Spinal cord (tissue), 10 donors: Measurements from ENCODE around the gene SNAPC1. TPM values are rescaled to one million over a fixed set of nuclear protein-coding genes. Genes with fewer than 3 reads are reported as not detected.

ENCODE experiments used
- DNase-seq, 6 donors: peaks; one replicate each; pipeline versions ENCODE4 v3.0.0 to v3.0.0-alpha.2; 2013 to 2015; ENCODE audit warnings: low spot score in 6 of 6, low read depth in 4 of 6
- H3K27ac ChIP-seq: one replicate; pipeline ENCODE4 v1.5.1; 2013; ENCODE audit warnings: low read depth, low read length, control low read depth
- H3K27me3 ChIP-seq: one replicate; pipeline ENCODE4 v1.6.1; 2013; ENCODE audit warnings: low read length; ENCODE audit not compliant: control insufficient read depth, insufficient read depth
- H3K36me3 ChIP-seq: one replicate; pipeline ENCODE4 v1.6.1; 2013; ENCODE audit warnings: low read length; ENCODE audit not compliant: control insufficient read depth, insufficient read depth
- H3K4me1 ChIP-seq: one replicate; pipeline ENCODE4 v1.6.1; 2013; ENCODE audit warnings: low read length; ENCODE audit not compliant: control insufficient read depth, insufficient read depth
- H3K4me3 ChIP-seq: one replicate; pipeline ENCODE4 v1.5.1; 2013; ENCODE audit warnings: low read depth, low read length, control low read depth
- H3K9me3 ChIP-seq: one replicate; pipeline ENCODE4 v1.6.1; 2013; ENCODE audit warnings: low read length; ENCODE audit not compliant: control insufficient read depth, insufficient read depth
- WGBS: methylation state at CpG from one replicate; pipeline ENCODE4 v1.1.5; 2013; ENCODE audit warnings: missing lambda C conversion rate; ENCODE audit not compliant: insufficient coverage; 5-methylcytosine and 5-hydroxymethylcytosine counted together
- polyA plus RNA-seq, 2 donors: library from polyadenylated mRNA; unstranded; fragments of 120-200 nt; gene quantifications; one replicate each; pipeline ENCODE4 v1.2.1, GENCODE V29; 2013; ENCODE audit not compliant: insufficient read length in 2 of 2
- total RNA-seq, 2 donors: library from RNA; depleted of rRNA in 1 of 2; stranded (reverse); fragments of 120-200 nt in 1 of 2; fragments of >200 nt in 1 of 2; gene quantifications; one replicate each; pipeline versions ENCODE4 v1.2.3 to v1.2.4, GENCODE V29; 2013 to 2014
- donor health status: healthy.

The SNAPC1 gene
- total and polyA plus RNA-seq, 4 donors, result 5.6 to 8.3 (median 6.7) TPM

DNA sequence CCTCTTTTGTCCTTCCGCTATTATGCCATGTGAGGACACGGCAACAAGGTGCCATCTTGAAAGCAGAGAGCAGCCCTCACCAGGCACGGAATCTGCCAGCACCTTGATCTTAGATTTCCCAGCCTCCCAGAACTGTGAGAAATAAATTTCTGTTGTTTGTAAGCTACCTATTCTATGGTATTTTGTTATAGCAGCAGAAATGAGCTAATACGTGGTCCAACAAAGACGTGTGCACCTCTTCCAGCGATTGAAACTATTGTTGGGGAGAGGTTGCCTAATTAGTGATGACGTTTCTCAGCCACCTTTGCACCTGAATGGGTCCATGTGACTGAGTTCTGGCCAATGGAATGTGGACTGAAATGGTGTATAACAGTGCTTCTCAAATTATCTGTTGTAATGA, 2.3 kb upstream of the SNAPC1 start:
- WGBS, result 94% methylated on average over 5 of the region's 7 CpGs
- no peaks in the 10 kb centered on the region for H3K9me3 ChIP-seq
- H3K4me1 ChIP-seq, result peaks cover 11% of the 10 kb centered on the region

DNA sequence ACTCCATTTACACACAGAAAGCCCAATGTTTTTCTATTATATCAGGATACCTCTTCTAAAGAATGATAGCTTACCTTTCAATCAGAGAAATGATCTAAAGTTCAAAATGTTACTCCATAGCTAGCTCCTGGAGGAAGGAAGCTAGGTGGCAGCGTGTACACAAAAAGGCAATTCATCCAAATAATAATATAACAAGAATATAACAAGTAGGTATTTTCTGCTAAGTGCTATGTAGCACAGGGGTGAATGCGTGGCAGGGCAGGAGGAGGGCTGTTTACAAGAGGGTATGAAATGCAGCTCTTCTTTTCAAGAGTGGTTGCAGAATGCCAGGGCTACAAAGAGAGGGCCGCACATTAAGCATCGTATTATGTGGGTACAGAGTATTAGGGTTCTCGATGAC, 663 bp upstream of the SNAPC1 start:
- 47% methylated on average over 4 of the region's 5 CpGs for WGBS
- Histone ChIP-seq H3K27ac (peak overlapping the region; percentile 94), H3K27me3 (no peaks in the 10 kb centered on the region), H3K36me3 (no peaks in the 10 kb centered on the region), H3K4me1 (peaks cover 14% of the 10 kb centered on the region), H3K9me3 (no peaks in the 10 kb centered on the region), H3K4me3 (peak overlapping the region; percentile 95)
- DNase-seq, result no peak

More for the DNA sequence above, 2.3 kb upstream of the SNAPC1 start:
- H3K27me3 ChIP-seq, result no peaks in the 10 kb centered on the region
- no peak overlapping the region for H3K27ac ChIP-seq
- no peak overlapping the region for H3K4me3 ChIP-seq
- no peaks in the 10 kb centered on the region for H3K36me3 ChIP-seq
- DNase-seq, result no peak

DNA sequence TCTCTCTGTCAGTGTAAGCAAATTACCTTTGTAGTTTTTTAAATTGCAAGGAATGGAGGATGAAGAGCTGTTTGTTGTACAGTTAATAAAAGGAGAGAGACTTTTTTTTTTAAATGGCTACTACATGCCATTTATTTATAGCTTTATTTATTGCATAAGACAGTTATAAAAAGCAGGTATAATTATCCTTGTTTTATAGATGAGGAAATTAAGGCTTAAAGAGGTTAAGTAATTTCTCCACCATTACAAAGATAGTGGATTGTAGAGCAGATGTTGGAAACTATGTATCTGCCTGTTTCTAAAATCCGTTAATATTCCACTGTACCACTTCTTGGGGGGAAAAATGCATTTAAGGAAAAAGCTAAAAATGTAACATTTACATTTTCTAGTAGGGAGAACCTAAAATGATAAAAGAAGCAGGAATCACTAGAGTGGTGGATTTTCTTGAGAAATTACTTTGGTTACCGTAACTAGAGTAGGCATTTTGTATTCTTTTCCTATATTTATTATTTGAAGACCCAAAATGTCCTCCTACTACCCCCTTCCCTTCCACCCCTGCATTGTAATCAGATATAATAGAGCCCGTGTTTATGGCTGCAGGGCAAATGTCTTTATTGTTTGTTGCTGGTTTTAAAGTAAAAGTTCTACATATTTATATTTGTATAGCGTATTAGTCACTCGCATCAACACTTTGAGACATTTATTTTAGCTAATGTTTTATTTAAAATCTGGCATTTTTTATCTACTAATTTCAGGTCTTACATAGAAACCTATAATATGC, 2.3 kb downstream of the SNAPC1 start:
- WGBS, result no CpG with 5 or more reads among the region's 5 CpGs
- DNase-seq, result no peak
- H3K27ac ChIP-seq, result no peak overlapping the region
- peaks cover 7% of the 10 kb centered on the region for H3K36me3 ChIP-seq
- peaks cover 14% of the 10 kb centered on the region for H3K4me1 ChIP-seq
- H3K4me3 ChIP-seq, result no peak overlapping the region
- H3K27me3 ChIP-seq, result no peaks in the 10 kb centered on the region
- H3K9me3 ChIP-seq, result no peaks in the 10 kb centered on the region

DNA sequence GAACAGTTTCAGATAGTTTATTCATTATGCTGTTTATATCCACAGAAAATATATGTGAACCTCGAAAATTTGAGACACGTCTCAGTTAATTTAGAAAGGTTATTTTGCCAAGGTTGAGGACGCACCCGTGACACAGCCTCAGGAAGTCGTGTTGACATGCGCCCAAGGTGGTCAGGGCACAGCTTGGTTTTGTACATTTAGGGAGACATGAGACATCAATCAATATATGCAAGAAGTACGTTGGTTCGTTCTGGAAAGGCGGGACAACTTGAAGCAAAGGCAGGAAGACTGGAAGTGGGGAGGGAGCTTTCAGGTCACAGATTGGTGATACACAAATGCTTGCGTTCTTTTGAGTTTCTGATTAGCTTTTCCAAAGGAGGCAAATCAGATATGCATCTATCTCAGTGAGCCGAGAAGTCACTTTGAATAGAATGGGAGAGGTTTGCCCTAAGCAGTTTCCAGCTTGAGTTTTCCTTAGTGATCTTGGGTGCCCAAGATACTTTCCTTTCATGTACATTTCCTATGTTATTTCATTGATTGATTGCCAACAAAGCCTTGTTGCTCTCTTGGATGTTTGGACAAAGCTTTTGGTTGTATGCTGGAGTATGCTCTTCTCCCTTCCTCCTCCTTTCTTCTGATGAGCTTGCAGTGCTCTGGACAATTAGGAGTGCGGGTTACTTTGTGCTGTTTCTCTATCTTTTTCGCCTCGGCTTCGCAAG, 3.2 kb downstream of the SNAPC1 start:
- Histone ChIP-seq H3K9me3 (no peaks in the 10 kb centered on the region), H3K4me3 (no peak overlapping the region), H3K27me3 (no peaks in the 10 kb centered on the region), H3K36me3 (peaks cover 10% of the 10 kb centered on the region), H3K27ac (no peak overlapping the region), H3K4me1 (peaks cover 14% of the 10 kb centered on the region)
- peak in 2 of 6 donors; percentile 3 to 25 for DNase-seq
- 55% methylated on average over 10 of the region's 15 CpGs for WGBS

DNA sequence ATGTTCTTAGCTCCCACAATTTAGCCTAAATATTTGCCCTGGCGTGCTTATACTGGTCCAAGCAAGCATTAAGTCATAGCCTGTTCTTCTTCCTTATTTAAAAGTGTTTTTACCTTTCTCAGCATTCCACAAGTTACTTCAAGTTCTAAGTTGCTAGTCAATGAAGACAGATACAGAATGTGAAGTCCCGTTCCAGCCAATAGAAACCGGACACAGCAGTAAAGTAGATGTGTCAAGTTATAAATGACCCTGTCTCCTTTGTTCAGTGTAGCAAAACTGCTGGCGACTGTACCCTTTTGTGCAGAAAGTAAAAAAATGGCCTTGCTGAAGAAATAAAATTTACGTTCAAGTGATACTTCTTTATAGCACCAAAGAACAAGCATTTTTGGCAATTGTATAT, 3.9 kb downstream of the SNAPC1 start:
- H3K9me3 ChIP-seq, result no peaks in the 10 kb centered on the region
- 6% methylated on average over 2 of the region's 5 CpGs for WGBS
- peaks cover 16% of the 10 kb centered on the region for H3K36me3 ChIP-seq
- H3K27ac ChIP-seq, result no peak overlapping the region
- H3K27me3 ChIP-seq, result no peaks in the 10 kb centered on the region
- peak in 1 of 6 donors; percentile 26 for DNase-seq
- no peak overlapping the region for H3K4me3 ChIP-seq
- peaks cover 14% of the 10 kb centered on the region for H3K4me1 ChIP-seq

DNA sequence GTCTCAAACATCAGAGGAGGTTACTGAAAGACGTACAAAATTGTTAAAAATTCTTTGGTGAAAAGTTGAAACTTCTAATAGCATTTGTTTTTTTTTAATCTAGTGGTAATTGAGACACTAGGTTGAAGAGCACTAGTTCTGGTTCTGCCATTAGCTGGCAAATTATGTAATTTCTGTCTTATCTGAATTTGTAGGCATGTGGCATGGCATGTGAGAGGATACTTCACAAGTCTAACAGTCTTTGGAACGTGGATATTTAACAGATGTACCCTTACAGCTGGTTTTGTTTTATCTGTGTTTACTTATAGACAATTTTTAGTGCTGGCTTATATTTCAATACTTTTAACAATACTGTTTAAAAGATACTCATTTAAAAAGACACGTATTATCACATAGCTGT, 6.0 kb downstream of the SNAPC1 start:
- H3K4me3 ChIP-seq, result no peak overlapping the region
- no peaks in the 10 kb centered on the region for H3K27me3 ChIP-seq
- peaks cover 22% of the 10 kb centered on the region for H3K36me3 ChIP-seq
- H3K27ac ChIP-seq, result no peak overlapping the region
- WGBS, result no CpG with 5 or more reads among the region's 3 CpGs
- H3K4me1 ChIP-seq, result peaks cover 6% of the 10 kb centered on the region
- H3K9me3 ChIP-seq, result no peaks in the 10 kb centered on the region
- DNase-seq, result no peak

DNA sequence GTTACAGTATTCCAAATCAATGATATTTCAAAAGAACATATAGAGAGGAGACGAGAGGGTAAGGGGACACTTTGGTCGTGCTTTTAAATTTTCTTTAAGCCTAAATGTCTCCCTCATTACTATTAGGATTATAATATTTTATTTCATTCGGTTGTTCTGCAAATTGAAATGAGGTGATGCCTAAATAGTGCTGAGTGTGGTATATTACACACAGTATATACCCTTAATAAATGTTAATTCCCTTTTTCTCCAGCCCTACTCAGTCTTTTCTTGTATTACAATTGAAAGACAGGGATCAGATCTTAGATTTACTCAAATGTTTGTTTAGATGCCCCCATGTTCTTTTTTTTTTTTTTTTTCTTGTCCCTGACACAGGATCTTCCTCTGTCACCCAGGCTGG, 7.7 kb downstream of the SNAPC1 start:
- peaks cover 27% of the 10 kb centered on the region for H3K36me3 ChIP-seq
- DNase-seq, result no peak
- H3K4me3 ChIP-seq, result no peak overlapping the region
- H3K27ac ChIP-seq, result no peak overlapping the region
- no peaks in the 10 kb centered on the region for H3K27me3 ChIP-seq
- no CpG with 5 or more reads among the region's 3 CpGs for WGBS
- no peaks in the 10 kb centered on the region for H3K9me3 ChIP-seq
- peaks cover 3% of the 10 kb centered on the region for H3K4me1 ChIP-seq

DNA sequence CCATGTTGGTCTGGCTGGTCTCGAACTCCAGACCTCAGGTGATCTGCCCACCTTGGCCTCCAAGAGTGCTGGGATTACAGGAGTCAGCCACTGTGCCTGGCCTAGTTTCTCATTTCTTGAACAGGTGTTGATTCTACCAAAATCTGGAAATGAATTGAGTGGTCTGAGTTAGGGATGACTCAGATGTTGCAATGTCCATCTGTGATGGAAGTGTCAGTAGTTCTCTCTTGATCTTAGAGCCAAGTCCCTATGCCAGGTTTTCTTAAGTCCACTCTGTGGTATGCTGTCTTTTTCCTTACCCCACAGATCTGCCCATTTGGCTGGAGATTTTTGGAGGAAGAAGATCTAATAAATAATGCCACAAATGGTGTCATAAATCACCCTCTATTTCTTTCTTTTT, 12.6 kb downstream of the SNAPC1 start:
- Histone ChIP-seq H3K36me3 (peaks cover 27% of the 10 kb centered on the region), H3K4me1 (no peaks in the 10 kb centered on the region), H3K9me3 (no peaks in the 10 kb centered on the region), H3K27ac (no peak overlapping the region), H3K4me3 (no peak overlapping the region), H3K27me3 (no peaks in the 10 kb centered on the region)
- WGBS, result 90% methylated on average over 1 of the region's 1 CpG
- DNase-seq, result no peak

DNA sequence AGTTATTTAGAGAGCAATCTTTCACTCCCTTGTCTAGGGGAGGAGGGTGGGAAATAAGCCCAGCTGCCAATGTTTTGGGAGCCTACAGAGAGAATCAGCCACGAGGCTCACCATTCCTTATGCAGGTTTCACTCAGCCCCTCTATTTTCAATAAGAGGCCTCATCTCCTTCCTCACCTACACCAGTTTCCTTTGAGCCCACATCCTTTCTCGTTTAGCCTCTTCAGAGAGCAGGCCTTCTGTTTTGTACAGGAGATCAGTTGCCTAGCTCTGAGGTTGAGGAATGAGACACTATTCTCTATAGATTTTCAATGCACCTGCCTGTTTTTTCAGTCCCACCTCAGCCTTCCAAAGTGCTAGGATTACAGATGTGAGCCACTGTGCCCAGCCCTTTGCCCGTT, 17.9 kb downstream of the SNAPC1 start:
- no CpG with 5 or more reads among the region's 3 CpGs for WGBS
- Histone ChIP-seq H3K4me3 (no peak overlapping the region), H3K36me3 (peaks cover 21% of the 10 kb centered on the region), H3K4me1 (no peaks in the 10 kb centered on the region), H3K27ac (no peak overlapping the region), H3K9me3 (no peaks in the 10 kb centered on the region), H3K27me3 (no peaks in the 10 kb centered on the region)
- no peak for DNase-seq

DNA sequence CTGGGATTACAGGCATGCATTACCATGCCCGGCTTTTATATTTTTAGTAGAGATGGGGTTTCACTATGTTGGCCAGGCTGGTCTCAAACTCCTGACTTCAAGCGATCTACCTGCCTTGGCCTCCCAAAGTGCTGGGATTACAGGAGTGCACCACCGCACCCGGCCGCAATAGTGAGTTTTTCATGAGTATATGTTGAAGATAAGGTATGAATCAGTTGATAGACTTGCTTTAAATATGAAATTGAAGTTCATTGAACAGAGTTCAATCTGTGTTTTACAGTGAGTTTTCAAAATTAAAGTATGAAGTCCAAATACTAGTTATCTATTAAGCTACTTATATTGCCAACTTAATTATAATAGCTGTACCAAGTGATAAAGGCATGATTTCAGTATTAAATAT, 35.1 kb downstream of the SNAPC1 start:
- 95% methylated on average over 3 of the region's 5 CpGs for WGBS
- Histone ChIP-seq H3K4me3 (no peak overlapping the region), H3K9me3 (no peaks in the 10 kb centered on the region), H3K27me3 (no peaks in the 10 kb centered on the region), H3K27ac (no peak overlapping the region), H3K4me1 (no peaks in the 10 kb centered on the region), H3K36me3 (peaks cover 10% of the 10 kb centered on the region)
- DNase-seq, result no peak
